Body of pancreas (tissue), 4 donors: Measurements from ENCODE around the gene KCTD19. TPM values are rescaled to one million over a fixed set of nuclear protein-coding genes. Genes with fewer than 3 reads are reported as not detected.

Experiments
- ATAC-seq: fragments of 150-250 bp; one replicate; pipeline ENCODE4 v1.9.1; 2016
- DNase-seq, 4 donors: peaks; one replicate each; pipeline ENCODE4 v3.0.0-alpha.2; 2019
- H3K27ac ChIP-seq, 4 donors: fragments of 200-600 bp; sonication (generic); 1 replicate in 3 of 4; 2 replicates in 1 of 4; pipeline versions ENCODE4 v1.5.1 to v1.6.1; 2016 to 2019; ENCODE audit warnings: mild to moderate bottlenecking in 1 of 4, mixed read lengths in 1 of 4, moderate library complexity in 1 of 4
- H3K27me3 ChIP-seq, 2 donors: fragments of 200-600 bp; sonication (generic); one replicate each; pipeline ENCODE4 v1.6.0; 2016; ENCODE audit warnings: mild to moderate bottlenecking in 1 of 2
- H3K36me3 ChIP-seq, 2 donors: fragments of 200-600 bp; sonication (generic); replicated peaks in 1 of 2; 2 replicates each; pipeline ENCODE4 v1.5.1; 2016; ENCODE audit warnings: low read depth in 2 of 2; ENCODE audit not compliant: insufficient read depth in 1 of 2
- H3K4me1 ChIP-seq: fragments of 200-600 bp; sonication (generic); one replicate; pipeline ENCODE4 v1.6.0; 2016
- H3K4me3 ChIP-seq, 2 donors: fragments of 200-600 bp; sonication (generic); 1 replicate in 1 of 2; 2 replicates in 1 of 2; pipeline ENCODE4 v1.5.1; 2016 to 2019
- H3K9me3 ChIP-seq, 3 donors: fragments of 200-600 bp; sonication (generic); 1 replicate in 2 of 3; 2 replicates in 1 of 3; pipeline ENCODE4 v1.5.1; 2016
- POLR2A ChIP-seq, 3 donors: fragments of 450-650 bp; IDR thresholded peaks; one replicate each; pipeline ENCODE4 v1.6.1; 2016; ENCODE audit warnings: antibody characterized with exemption in 3 of 3, mild to moderate bottlenecking in 2 of 3
- WGBS, 2 donors: methylation state at CpG; one replicate each; pipeline ENCODE4 v1.1.5; 2017; 5-methylcytosine and 5-hydroxymethylcytosine counted together
- intact Hi-C: fragments of 100-400 bp; cut with DNase I; formaldehyde crosslinking; loops from one replicate; pipeline ENCODE4 v1.15.1; 2023
- total RNA-seq, 2 donors: library from RNA; depleted of rRNA; stranded (reverse); fragments of >200 nt; gene quantifications; one replicate each; pipeline ENCODE4 v1.1.0, GENCODE V29; 2016
- TF ChIP-seq, protein P1 (sequence below), 7 experiments: fragments of 450-650 bp in 4 of 7; fragments of 200-600 bp in 3 of 7; sonication (generic) in 3 of 7; IDR thresholded peaks; one replicate each; pipeline ENCODE4 v1.5.1; 2016 to 2019; ENCODE audit warnings: antibody characterized with exemption in 7 of 7

Gene KCTD19
- total RNA-seq, 2 donors from 2014 or later = under 0.01 TPM; not detected in 1

- Histone ChIP-seq H3K27ac (peak overlapping the region in 2 of 4 donors; percentile 92 to 97), H3K4me1 (peaks cover 57% of the 10 kb centered on the region), H3K4me3 (no peak overlapping the region), H3K27me3 (peaks cover 0 to under 1% of the 10 kb centered on the region in 2 donors), H3K9me3 (no peaks in the 10 kb centered on the region), H3K36me3 (peaks cover 0 to 2% of the 10 kb centered on the region in 2 donors)
- no peak for ATAC-seq
- WGBS, 2 donors = 80 to 82% methylated on average over 4 of the region's 4 CpGs
- no peak for TF ChIP-seq POLR2A (IDR thresholded peaks at IDR 0.05)
- TF ChIP-seq, protein P1, sequence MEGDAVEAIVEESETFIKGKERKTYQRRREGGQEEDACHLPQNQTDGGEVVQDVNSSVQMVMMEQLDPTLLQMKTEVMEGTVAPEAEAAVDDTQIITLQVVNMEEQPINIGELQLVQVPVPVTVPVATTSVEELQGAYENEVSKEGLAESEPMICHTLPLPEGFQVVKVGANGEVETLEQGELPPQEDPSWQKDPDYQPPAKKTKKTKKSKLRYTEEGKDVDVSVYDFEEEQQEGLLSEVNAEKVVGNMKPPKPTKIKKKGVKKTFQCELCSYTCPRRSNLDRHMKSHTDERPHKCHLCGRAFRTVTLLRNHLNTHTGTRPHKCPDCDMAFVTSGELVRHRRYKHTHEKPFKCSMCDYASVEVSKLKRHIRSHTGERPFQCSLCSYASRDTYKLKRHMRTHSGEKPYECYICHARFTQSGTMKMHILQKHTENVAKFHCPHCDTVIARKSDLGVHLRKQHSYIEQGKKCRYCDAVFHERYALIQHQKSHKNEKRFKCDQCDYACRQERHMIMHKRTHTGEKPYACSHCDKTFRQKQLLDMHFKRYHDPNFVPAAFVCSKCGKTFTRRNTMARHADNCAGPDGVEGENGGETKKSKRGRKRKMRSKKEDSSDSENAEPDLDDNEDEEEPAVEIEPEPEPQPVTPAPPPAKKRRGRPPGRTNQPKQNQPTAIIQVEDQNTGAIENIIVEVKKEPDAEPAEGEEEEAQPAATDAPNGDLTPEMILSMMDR (IDR thresholded peaks at IDR 0.05) = no peak
- DNase-seq = peak in 1 of 4 donors; percentile 42
- intact Hi-C loops = no loop called here
These were observed 83.1 kb downstream of the KCTD19 start for GRCh38 chr16:67243481-67243880.

- peaks cover 47% of the 10 kb centered on the region for H3K4me1 ChIP-seq
- intact Hi-C loops = no loop called here
- ATAC-seq = no peak
- TF ChIP-seq, protein P1 (IDR thresholded peaks at IDR 0.05) = no peak
- no peak for TF ChIP-seq POLR2A (IDR thresholded peaks at IDR 0.05)
- 80 to 95% methylated on average over 4 of the region's 4 CpGs for whole genome bisulfite sequencing, 2 donors
- H3K4me3 ChIP-seq = no peak overlapping the region
- H3K9me3 ChIP-seq = no peaks in the 10 kb centered on the region
- peaks cover 0 to 2% of the 10 kb centered on the region in 2 donors for H3K36me3 ChIP-seq
- no peak for DNase-seq
- no peaks in the 10 kb centered on the region for H3K27me3 ChIP-seq
- H3K27ac ChIP-seq = peak overlapping the region in 2 of 4 donors; percentile 76 to 77
These were observed 84.3 kb downstream of the KCTD19 start for GRCh38 chr16:67242138-67242730.

GRCh38 chr16:67241008-67241900, 85.3 kb downstream of the KCTD19 start:
- ATAC-seq (peak; percentile 60), DNase-seq (peak; percentile 60 to 82 (median 70))
- Histone ChIP-seq H3K4me1 (peaks cover 47% of the 10 kb centered on the region), H3K4me3 (no peak overlapping the region), H3K27ac (peak overlapping the region; percentile 55 to 77 (median 66)), H3K9me3 (no peaks in the 10 kb centered on the region), H3K27me3 (no peaks in the 10 kb centered on the region), H3K36me3 (peaks cover 0 to 7% of the 10 kb centered on the region in 2 donors)
- TF ChIP-seq, protein P1 (IDR thresholded peaks at IDR 0.05) = no peak
- TF ChIP-seq POLR2A (IDR thresholded peaks at IDR 0.05) = no peak
- intact Hi-C loops = no loop called here
- WGBS, 2 donors = 60 to 61% methylated on average over 7 to 10 of the region's 10 CpGs

DNA sequence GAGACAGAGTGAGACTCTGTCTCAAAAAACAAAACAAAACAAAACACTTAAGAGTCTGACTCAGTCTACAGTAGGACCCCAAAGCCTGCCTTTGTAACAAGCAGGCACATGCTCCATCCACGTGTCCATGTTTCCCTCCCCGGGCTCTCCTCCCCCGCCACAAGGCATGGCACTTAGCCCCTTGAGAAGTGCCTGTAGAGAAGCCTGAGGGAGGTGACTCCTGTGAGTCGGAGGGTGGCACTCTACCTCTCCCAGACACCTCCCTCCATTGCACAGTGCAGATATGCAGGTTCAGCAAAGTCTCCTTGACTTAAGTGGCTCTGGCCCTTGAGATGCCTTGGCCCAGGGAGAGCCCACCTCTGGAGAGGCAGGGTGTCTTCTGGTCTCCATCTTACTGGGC, 86.0 kb downstream of the KCTD19 start:
- H3K27me3 ChIP-seq = no peaks in the 10 kb centered on the region
- DNase-seq = no peak
- H3K4me1 ChIP-seq = peaks cover 40% of the 10 kb centered on the region
- no peak for ATAC-seq
- H3K4me3 ChIP-seq = no peak overlapping the region
- TF ChIP-seq, protein P1 (IDR thresholded peaks at IDR 0.05) = no peak
- no peak for TF ChIP-seq POLR2A (IDR thresholded peaks at IDR 0.05)
- 90 to 95% methylated on average over 4 of the region's 4 CpGs for WGBS, 2 donors
- H3K9me3 ChIP-seq = no peaks in the 10 kb centered on the region
- peaks cover 0 to 12% of the 10 kb centered on the region in 2 donors for H3K36me3 ChIP-seq
- intact Hi-C loops = no loop called here
- H3K27ac ChIP-seq = peak overlapping the region; percentile 55 to 77 (median 66)

Other genes starting within 250 kb of the KCTD19 start
- 10 to 100 TPM in 1 of 2 donors, 1 to 10 TPM in 1; 7.8 to 18.5 TPM for gene PHAF1, start 216.8 kb downstream of the KCTD19 start, total RNA-seq
- gene B3GNT9, start 175.7 kb downstream of the KCTD19 start, total RNA-seq = 1 to 10 TPM; 8.3 to 9.9 TPM
- gene TRADD, start 166.8 kb downstream of the KCTD19 start, total RNA-seq = 10 to 100 TPM; 25.7 to 25.9 TPM
- gene FBXL8, start 166.8 kb downstream of the KCTD19 start, total RNA-seq = 100 to 1,000 TPM in 1 of 2 donors, 10 to 100 TPM in 1; 73.9 to 104 TPM
- 100 to 1,000 TPM in 1 of 2 donors, 10 to 100 TPM in 1; 76.8 to 352 TPM for gene HSF4, start 162.0 kb downstream of the KCTD19 start, total RNA-seq
- 10 to 100 TPM; 51.1 to 78.8 TPM for gene NOL3, start 156.2 kb downstream of the KCTD19 start, total RNA-seq
- gene MATCAP1, start 142.8 kb downstream of the KCTD19 start, total RNA-seq = 10 to 100 TPM; 11.9 to 31.6 TPM
- 1 to 10 TPM; 1.8 to 2.0 TPM for gene EXOC3L1, start 136.6 kb downstream of the KCTD19 start, total RNA-seq
- 10 to 100 TPM; 51.9 to 88.7 TPM for gene E2F4, start 134.6 kb downstream of the KCTD19 start, total RNA-seq
- 10 to 100 TPM; 24.1 to 40.5 TPM for gene ELMO3, start 127.6 kb downstream of the KCTD19 start, total RNA-seq
- gene TMEM208, start 99.6 kb downstream of the KCTD19 start, total RNA-seq = 10 to 100 TPM; 35.8 to 48.1 TPM
- gene FHOD1, start 79.3 kb downstream of the KCTD19 start, total RNA-seq = 10 to 100 TPM; 12.2 to 26.4 TPM
- gene SLC9A5, start 77.8 kb downstream of the KCTD19 start, total RNA-seq = under 1 TPM; 0.26 to 0.33 TPM
- 10 to 100 TPM; 21.8 to 29.6 TPM for gene PLEKHG4, start 47.2 kb downstream of the KCTD19 start, total RNA-seq
- 1 to 10 TPM; 1.6 to 7.0 TPM for gene LRRC36, start 74 bp upstream of the KCTD19 start, total RNA-seq
- gene TPPP3, start 66.8 kb upstream of the KCTD19 start, total RNA-seq = 10 to 100 TPM; 11.2 to 30.0 TPM
- 10 to 100 TPM; 13.0 to 57.0 TPM for gene ZDHHC1, start 89.7 kb upstream of the KCTD19 start, total RNA-seq
- gene HSD11B2, start 104.4 kb upstream of the KCTD19 start, total RNA-seq = 10 to 100 TPM in 1 of 2 donors, 1 to 10 TPM in 1; 5.4 to 13.8 TPM
- gene ATP6V0D1, start 154.4 kb upstream of the KCTD19 start, total RNA-seq = 100 to 1,000 TPM in 1 of 2 donors, 10 to 100 TPM in 1; 53.7 to 102 TPM
- not detected for gene AGRP, start 156.8 kb upstream of the KCTD19 start, total RNA-seq
- gene RIPOR1, start 202.1 kb upstream of the KCTD19 start, total RNA-seq = 10 to 100 TPM; 37.9 to 62.6 TPM
- gene CTCF, start 235.8 kb upstream of the KCTD19 start, total RNA-seq = 10 to 100 TPM; 24.4 to 33.0 TPM